Lung (tissue), 12 donors: ENCODE data around the gene RBM38. TPM values are rescaled to one million over a fixed set of nuclear protein-coding genes. Genes with fewer than 3 reads are reported as not detected.
A peak's percentile ranks its signal among the peaks of the same experiment; 100 is the strongest.

Experiments
- ATAC-seq: fragments of 200-7000 bp; cut with Tn5 transposase; one replicate; pipeline ENCODE4 v1.9.1; 2020; ENCODE audit warnings: moderate number of reproducible peaks; ENCODE audit not compliant: insufficient read depth, low FRiP score
- DNase-seq, 3 donors: peaks; one replicate each; pipeline ENCODE4 v3.0.0-alpha.2; 2013 to 2017
- H3K27ac ChIP-seq, 2 donors: one replicate each; pipeline ENCODE4 v1.5.1; 2013; ENCODE audit warnings: mild to moderate bottlenecking in 2 of 2, moderate library complexity in 2 of 2, control low read depth in 1 of 2, inconsistent platforms in 1 of 2, low read depth in 1 of 2, low read length in 1 of 2
- H3K27me3 ChIP-seq, 3 donors: one replicate each; pipeline ENCODE4 v1.5.1; 2013; ENCODE audit warnings: low read length in 2 of 3; ENCODE audit not compliant: control insufficient read depth in 3 of 3, insufficient read depth in 3 of 3
- H3K36me3 ChIP-seq, 4 donors: one replicate each; pipeline ENCODE4 v1.5.1; 2013; ENCODE audit warnings: low read length in 4 of 4, mild to moderate bottlenecking in 1 of 4, moderate library complexity in 1 of 4; ENCODE audit not compliant: control insufficient read depth in 4 of 4, insufficient read depth in 4 of 4
- H3K4me1 ChIP-seq, 5 donors: one replicate each; pipeline ENCODE4 v1.5.1; 2013; ENCODE audit warnings: low read length in 5 of 5, mild to moderate bottlenecking in 2 of 5, moderate library complexity in 1 of 5; ENCODE audit not compliant: control insufficient read depth in 5 of 5, insufficient read depth in 5 of 5
- H3K4me3 ChIP-seq: one replicate; pipeline ENCODE4 v1.5.1; 2013; ENCODE audit warnings: mild to moderate bottlenecking, control low read depth, moderate library complexity
- H3K9ac ChIP-seq, 2 donors: one replicate each; pipeline ENCODE4 v1.5.1; 2013; ENCODE audit warnings: low read length in 2 of 2, control low read depth in 1 of 2; ENCODE audit not compliant: insufficient read depth in 1 of 2
- H3K9me3 ChIP-seq, 4 donors: one replicate each; pipeline ENCODE4 v1.5.1; 2013; ENCODE audit warnings: low read length in 3 of 4, mild to moderate bottlenecking in 1 of 4, moderate library complexity in 1 of 4; ENCODE audit not compliant: control insufficient read depth in 4 of 4, insufficient read depth in 3 of 4
- CTCF ChIP-seq: IDR thresholded peaks from 2 replicates; pipeline ENCODE4 v1.5.1; 2012; ENCODE audit warnings: mild to moderate bottlenecking; ENCODE audit errors: control extremely low read depth, extremely low read depth
- WGBS, 2 donors: extraction: QIAGEN DNeasy Blood & Tissue Kit; methylation state at CpG; one replicate each; pipeline ENCODE4 v1.1.7; 2013; 5-methylcytosine and 5-hydroxymethylcytosine counted together
- polyA plus RNA-seq, 2 donors: library from polyadenylated mRNA; stranded (reverse); fragments of 200-250 nt; gene quantifications; one replicate each; pipeline ENCODE4 v1.2.1, GENCODE V29; 2013
- total RNA-seq, 2 donors: library from RNA; depleted of rRNA in 1 of 2; stranded (reverse); fragments of >200 nt in 1 of 2; gene quantifications; one replicate each; pipeline ENCODE4 v1.2.1, GENCODE V29; 2014 to 2021
- donor health status: control.
- donor health status: control.
- donor health status: Bipolar disorder and iron deficiency.
- donor health status: healthy.
- donor health status: DM: yes; HTN: yes; CAD: no.

RBM38 gene
- total and polyA plus RNA-seq, 4 donors = 23.1 to 38.6 (median 30.9) TPM

GRCh38 chr20:57442158-57442887 lies 51.1 kb downstream of the RBM38 start:
- 79 to 85% methylated on average over 17 of the region's 17 CpGs for WGBS, 2 donors
- no peak overlapping the region for H3K4me3 ChIP-seq
- peak overlapping the region in 1 of 2 donors; percentile 85 for H3K27ac ChIP-seq
- no peaks in the 10 kb centered on the region for H3K36me3 ChIP-seq
- H3K9me3 ChIP-seq = peaks cover 0 to 3% (median 1%) of the 10 kb centered on the region in 4 donors
- peaks cover 0 to 57% (median 22%) of the 10 kb centered on the region in 5 donors for H3K4me1 ChIP-seq
- no peak for TF ChIP-seq CTCF
- ATAC-seq = no peak
- H3K9ac ChIP-seq = no peak overlapping the region
- H3K27me3 ChIP-seq = no peaks in the 10 kb centered on the region
- peak in 1 of 3 donors; percentile 22 for DNase-seq

- H3K4me3 ChIP-seq = no peak overlapping the region
- no peak for ATAC-seq
- peaks cover 0 to 3% (median 0%) of the 10 kb centered on the region in 4 donors for H3K9me3 ChIP-seq
- H3K4me1 ChIP-seq = peaks cover 0 to 57% (median 22%) of the 10 kb centered on the region in 5 donors
- H3K9ac ChIP-seq = no peak overlapping the region
- no peaks in the 10 kb centered on the region for H3K36me3 ChIP-seq
- H3K27ac ChIP-seq = no peak overlapping the region
- no peaks in the 10 kb centered on the region for H3K27me3 ChIP-seq
- 80 to 88% methylated on average over 9 of the region's 9 CpGs for WGBS, 2 donors
- no peak for DNase-seq
- TF ChIP-seq CTCF = no peak
These were observed 51.7 kb downstream of the RBM38 start for GRCh38 chr20:57442888-57443239.

- Histone ChIP-seq H3K9me3 (peaks cover 0 to 3% (median 0%) of the 10 kb centered on the region in 4 donors), H3K4me1 (peaks cover 0 to 52% (median 22%) of the 10 kb centered on the region in 5 donors), H3K36me3 (no peaks in the 10 kb centered on the region), H3K27ac (no peak overlapping the region), H3K4me3 (no peak overlapping the region), H3K9ac (no peak overlapping the region), H3K27me3 (no peaks in the 10 kb centered on the region)
- DNase-seq = peak; percentile 59 to 87 (median 86)
- ATAC-seq = no peak
- TF ChIP-seq CTCF = no peak
- WGBS, 2 donors = 87 to 88% methylated on average over 18 of the region's 18 CpGs
These were observed 52.4 kb downstream of the RBM38 start for GRCh38 chr20:57443349-57444265.
